Suppressor macrophage treated with lipopolysaccharide for 4 hours (primary cell): Measurements from ENCODE around the gene ADGRE2.
A peak's percentile ranks its signal among the peaks of the same experiment; 100 is the strongest.
"Not testable (repeated sequence)": the region's sequence is repeated elsewhere in the genome, so short reads cannot be mapped to it uniquely, and the experiment has no call there.

Experiments used
- DNase-seq: peaks from one replicate; pipeline ENCODE4 v3.0.0-alpha.2; 2020

The ADGRE2 gene

GRCh38 chr19:14778110-14778845 is at the start of gene ADGRE2:
Gene ADGRE2 (minus strand): TSS chr19:14778560. CDS start chr19:14776756, 1,804 bp downstream.
- DNase-seq: peak; percentile 63

DNA sequence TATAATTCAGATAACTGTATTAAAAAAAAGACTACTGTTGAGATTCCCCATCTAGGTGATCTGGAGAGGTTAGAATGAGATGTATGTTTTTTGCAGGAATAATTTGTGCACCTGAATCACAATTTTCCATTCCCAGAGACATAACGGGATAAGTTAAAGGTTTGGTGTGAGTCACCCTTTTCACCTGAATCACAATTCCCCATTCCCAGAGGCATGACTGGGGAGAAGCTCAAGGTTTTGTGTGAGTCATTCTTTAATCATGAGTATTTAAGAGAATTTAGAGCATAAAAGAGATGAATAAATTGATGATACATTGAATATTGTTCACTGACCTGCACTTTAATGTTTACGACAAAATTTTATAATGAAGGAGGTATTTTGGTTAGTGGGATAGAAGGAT is 47.6 kb upstream of the ADGRE2 start:
- no peak for DNase-seq

- DNase-seq: peak; percentile 56
Measured at GRCh38 chr19:14821937-14822336, 43.6 kb upstream of the ADGRE2 start.

- DNase-seq: no peak
Measured at GRCh38 chr19:14818588-14818987, 40.2 kb upstream of the ADGRE2 start.

GRCh38 chr19:14817052-14817451 is 38.7 kb upstream of the ADGRE2 start:
- no peak for DNase-seq

DNA sequence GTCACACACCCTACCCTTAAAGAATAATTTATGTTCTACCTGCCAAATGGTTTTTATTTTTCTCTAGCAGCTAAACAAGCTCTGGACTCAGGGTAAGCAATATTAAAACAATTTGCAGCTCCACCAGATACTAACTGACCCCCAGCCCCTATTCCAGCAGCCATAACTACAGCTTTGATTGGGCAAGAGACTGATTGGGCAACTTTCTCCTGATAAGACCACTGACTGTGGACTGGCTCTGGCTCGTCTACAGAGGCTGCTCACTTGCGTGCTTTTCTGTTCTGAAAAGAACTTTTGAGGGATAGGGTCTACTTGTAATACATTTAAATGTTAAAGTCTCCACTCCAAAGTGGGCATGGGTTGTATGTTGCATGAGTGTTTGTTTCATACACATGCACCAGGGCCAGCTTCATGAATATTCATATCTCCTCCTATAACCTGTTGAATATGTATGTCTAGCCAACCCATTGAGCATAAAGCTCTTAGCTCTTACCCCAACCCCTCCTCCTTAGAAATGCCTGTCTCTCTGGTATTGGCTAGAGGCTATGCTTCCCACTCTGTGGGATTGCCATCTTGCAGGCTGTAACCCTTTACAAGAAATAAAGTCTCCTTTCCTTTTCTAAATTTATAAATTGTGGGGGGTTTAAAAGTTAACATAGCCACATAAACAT is 36.8 kb upstream of the ADGRE2 start:
- DNase-seq: no peak

GRCh38 chr19:14809272-14810057 is 31.1 kb upstream of the ADGRE2 start:
- no peak for DNase-seq

GRCh38 chr19:14804765-14805164 is 26.4 kb upstream of the ADGRE2 start:
- DNase-seq: peak; percentile 29

DNA sequence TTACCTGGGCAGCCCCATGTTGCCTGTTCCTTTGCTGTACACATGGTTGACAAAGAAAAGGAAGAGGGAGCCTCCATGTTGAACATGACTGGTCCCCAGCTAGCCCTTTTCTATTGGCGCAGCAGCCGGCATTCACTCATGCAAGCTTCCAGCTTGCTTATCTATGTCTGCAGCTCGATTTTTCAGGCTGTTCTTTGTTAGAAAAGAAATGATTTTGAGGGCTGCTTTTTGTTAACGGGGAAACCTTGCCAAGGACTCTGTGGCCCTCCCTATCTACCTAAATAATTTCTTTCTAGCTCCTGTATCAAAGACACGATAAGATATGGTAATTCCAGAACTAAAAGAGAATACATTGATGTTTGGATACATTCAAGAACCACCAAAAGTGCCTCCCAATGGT is 20.4 kb upstream of the ADGRE2 start:
- no peak for DNase-seq

GRCh38 chr19:14796021-14796420 is 17.7 kb upstream of the ADGRE2 start:
- no peak for DNase-seq

DNA sequence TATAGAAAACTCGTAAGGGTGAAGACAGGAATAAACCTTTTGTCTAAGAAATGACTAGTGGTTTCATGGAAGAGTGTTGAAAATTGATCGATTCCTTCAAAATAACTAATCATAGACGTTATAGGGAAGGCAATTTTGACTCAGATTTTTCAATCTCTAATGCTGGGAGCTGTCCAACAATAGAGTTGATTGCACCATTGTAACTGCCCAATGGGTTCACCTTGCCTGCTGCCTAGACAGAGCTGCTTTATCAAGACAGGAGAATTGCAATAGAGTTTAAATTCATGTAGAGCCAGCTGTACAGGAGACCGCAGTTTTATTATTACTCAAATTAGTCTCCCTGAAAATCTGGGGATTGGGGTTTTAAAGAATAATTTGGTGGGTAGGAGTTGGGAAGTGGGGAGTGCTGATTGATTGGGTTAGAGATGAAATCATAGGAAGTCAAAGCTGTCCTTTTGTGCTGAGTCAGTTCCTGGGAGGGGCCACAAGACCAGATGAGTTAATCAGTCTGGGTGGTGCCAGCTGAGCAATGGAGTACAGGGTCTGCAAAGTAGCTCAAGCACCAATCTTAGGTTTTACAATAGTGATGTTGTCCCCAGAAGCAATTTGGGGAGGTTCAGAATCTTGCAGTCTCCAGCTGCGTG is 16.8 kb upstream of the ADGRE2 start:
- no peak for DNase-seq

- not testable (repeated sequence) for DNase-seq
Measured at GRCh38 chr19:14792250-14792649, 13.9 kb upstream of the ADGRE2 start.

GRCh38 chr19:14786421-14786851 is 8.1 kb upstream of the ADGRE2 start:
- peak; percentile 62 for DNase-seq

GRCh38 chr19:14785102-14785793 is 6.9 kb upstream of the ADGRE2 start:
- DNase-seq: peak; percentile 97

- peak; percentile 99 for DNase-seq
Measured at GRCh38 chr19:14784730-14785101, 6.4 kb upstream of the ADGRE2 start.

GRCh38 chr19:14783410-14783998 is 5.1 kb upstream of the ADGRE2 start:
- peak; percentile 51 for DNase-seq

DNA sequence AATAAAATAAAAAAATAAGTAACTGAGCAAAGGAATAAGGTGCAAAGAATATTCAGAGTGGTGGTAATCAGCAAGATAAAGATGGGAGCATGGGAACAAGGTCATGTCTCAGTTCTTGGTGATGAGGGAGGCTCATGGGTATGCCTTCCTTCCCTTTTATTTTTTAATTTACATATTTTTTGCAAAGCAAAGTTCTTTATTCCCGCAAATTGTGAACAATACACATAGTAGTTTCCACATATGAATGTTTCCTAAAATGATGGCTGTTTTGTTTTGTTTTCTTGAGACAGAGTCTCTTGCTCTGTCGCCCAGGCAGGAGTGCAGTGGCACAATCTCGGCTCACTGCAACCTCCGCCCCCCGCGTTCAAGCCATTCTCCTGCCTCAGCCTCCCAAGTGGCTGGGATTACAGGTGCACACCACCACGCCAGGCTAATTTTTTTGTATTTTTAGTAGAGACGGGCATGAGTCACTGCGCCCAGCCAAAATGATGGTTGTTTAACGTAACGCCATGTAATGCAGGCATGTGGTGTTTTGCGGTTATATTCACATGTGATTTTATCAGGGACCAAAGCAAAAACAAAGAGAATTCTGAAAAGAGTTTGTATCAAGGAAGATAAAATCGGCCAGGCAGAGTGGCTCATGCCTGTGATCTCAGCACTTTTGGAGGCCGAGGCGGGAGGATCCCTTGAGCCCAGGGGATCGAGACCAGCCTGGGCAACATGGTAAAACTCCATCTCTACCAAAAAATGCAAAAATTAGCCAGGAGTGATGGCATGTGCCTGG is 4.5 kb upstream of the ADGRE2 start:
- peak; percentile 76 for DNase-seq

- not testable (repeated sequence) for DNase-seq
Measured at GRCh38 chr19:14781713-14782536, 3.6 kb upstream of the ADGRE2 start.

DNA sequence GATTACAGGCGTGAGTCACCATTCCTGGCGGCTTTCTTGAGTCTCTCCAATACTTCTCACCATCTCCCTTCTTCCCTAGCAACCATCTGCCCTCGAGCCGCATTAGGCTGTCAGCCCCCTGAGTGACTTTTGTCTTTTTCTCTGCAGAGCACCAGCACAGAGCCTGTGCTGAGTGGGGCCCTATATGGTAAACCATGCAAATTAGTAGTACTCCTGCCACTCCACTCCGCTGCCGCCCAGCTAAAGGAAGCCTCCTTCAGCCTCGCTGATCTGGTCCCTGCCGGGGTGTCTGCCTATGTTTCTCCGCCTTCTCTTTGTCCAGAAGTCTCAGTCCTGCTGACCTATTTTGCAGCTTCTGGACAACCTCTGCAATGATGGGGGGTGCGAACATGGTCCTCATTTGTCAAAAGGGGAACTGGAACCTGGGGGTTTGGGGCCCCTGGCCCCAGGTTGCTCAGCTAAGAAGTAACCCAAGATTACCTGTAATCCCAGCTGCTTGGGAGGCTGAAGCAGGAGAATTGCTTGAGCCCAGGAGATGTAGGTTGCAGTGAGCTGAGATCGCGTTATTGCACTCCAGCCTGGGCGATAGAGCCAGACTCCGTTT is 2.4 kb upstream of the ADGRE2 start:
- not testable (repeated sequence) for DNase-seq

GRCh38 chr19:14779151-14779550 is 791 bp upstream of the ADGRE2 start:
- DNase-seq: peak; percentile 41
